HEK293T (cell line): ENCODE results near the gene TSEN2.

Experiments
- CTCF ChIA-PET: fragments of 350-600 bp; formaldehyde crosslinking; extraction: SDS; loops from one replicate; lab custom pipeline; 2021; ENCODE audit warnings: antibody characterized with exemption, inconsistent platforms; lab: Yijun Ruan, JAX
- POLR2A ChIA-PET: fragments of 350-600 bp; formaldehyde crosslinking; extraction: SDS; loops from one replicate; lab custom pipeline; 2020; ENCODE audit warnings: antibody characterized with exemption, inconsistent platforms; lab: Yijun Ruan, JAX
- DNase-seq: peaks from one replicate; pipeline ENCODE4 v3.0.0; 2012; ENCODE audit warnings: mixed read lengths; ENCODE audit errors: extremely low spot score
- ARNT ChIP-seq: fragments of 450-650 bp; IDR thresholded peaks from 2 replicates; pipeline ENCODE4 v1.6.1; 2017; ENCODE audit warnings: mild to moderate bottlenecking
- BHLHE40 ChIP-seq: fragments of 450-650 bp; IDR thresholded peaks from 2 replicates; pipeline ENCODE4 v1.6.1; 2016; ENCODE audit warnings: mild to moderate bottlenecking, moderate library complexity, borderline replicate concordance
- ELF4 ChIP-seq: fragments of 450-650 bp; IDR thresholded peaks from 2 replicates; pipeline ENCODE4 v1.6.1; 2017; ENCODE audit warnings: antibody characterized with exemption
- FOXA1 ChIP-seq: fragments of 450-650 bp; IDR thresholded peaks from 2 replicates; pipeline ENCODE4 v1.6.1; 2016; ENCODE audit warnings: mild to moderate bottlenecking
- FOXK2 ChIP-seq: fragments of 450-650 bp; IDR thresholded peaks from 2 replicates; pipeline ENCODE4 v1.6.1; 2016; ENCODE audit warnings: mild to moderate bottlenecking
- FOXM1 ChIP-seq: fragments of 450-650 bp; IDR thresholded peaks from 2 replicates; pipeline ENCODE4 v1.6.1; 2017; ENCODE audit warnings: mild to moderate bottlenecking, borderline replicate concordance
- HDGF ChIP-seq: fragments of 450-650 bp; IDR thresholded peaks from 2 replicates; pipeline ENCODE4 v1.6.1; 2017; ENCODE audit warnings: antibody characterized with exemption, borderline replicate concordance
- L3MBTL2 ChIP-seq: fragments of 450-650 bp; conservative IDR thresholded peaks from 2 replicates; pipeline ENCODE4 v1.6.1; 2016; ENCODE audit warnings: mild to moderate bottlenecking
- LEF1 ChIP-seq: fragments of 450-650 bp; IDR thresholded peaks from 2 replicates; pipeline ENCODE4 v1.6.1; 2017; ENCODE audit warnings: mild to moderate bottlenecking, borderline replicate concordance
- NFRKB ChIP-seq: fragments of 450-650 bp; IDR thresholded peaks from 2 replicates; pipeline ENCODE4 v1.6.1; 2016; ENCODE audit warnings: mild to moderate bottlenecking, moderate library complexity
- PKNOX1 ChIP-seq: fragments of 450-650 bp; IDR thresholded peaks from 2 replicates; pipeline ENCODE4 v1.6.1; 2016
- SUZ12 ChIP-seq: fragments of 450-650 bp; IDR thresholded peaks from 2 replicates; pipeline ENCODE4 v1.6.1; 2016; ENCODE audit warnings: mild to moderate bottlenecking
- TARDBP ChIP-seq: fragments of 450-650 bp; IDR thresholded peaks from 2 replicates; pipeline ENCODE4 v1.6.1; 2016
- ZNF384 ChIP-seq: fragments of 450-650 bp; IDR thresholded peaks from 2 replicates; pipeline ENCODE4 v1.6.1; 2016

The TSEN2 gene

GRCh38 chr3:12487786-12488185 lies 3.5 kb downstream of the TSEN2 start:
- ChIA-PET POLR2A (no interaction called here), CTCF (no interaction called here)
- TF ChIP-seq PKNOX1, result no peak

GRCh38 chr3:12489368-12489767 lies 5.1 kb downstream of the TSEN2 start:
- TF ChIP-seq ARNT (no peak), FOXM1 (no peak), NFRKB (no peak), ELF4 (no peak), BHLHE40 (no peak), HDGF (no peak), FOXK2 (no peak), L3MBTL2 (no peak), PKNOX1 (no peak), TARDBP (no peak), SUZ12 (no peak), ZNF384 (no peak)
- CTCF ChIA-PET, result no interaction called here

More at GRCh38 chr3:12487786-12488185, 3.5 kb downstream of the TSEN2 start:
- no peak for DNase-seq

GRCh38 chr3:12489832-12490231 lies 5.6 kb downstream of the TSEN2 start:
- POLR2A ChIA-PET, result no interaction called here

More at GRCh38 chr3:12489368-12489767, 5.1 kb downstream of the TSEN2 start:
- POLR2A ChIA-PET, result no interaction called here
- no peak for DNase-seq

GRCh38 chr3:12490547-12490946 lies 6.3 kb downstream of the TSEN2 start:
- ChIA-PET POLR2A (no interaction called here), CTCF (no interaction called here)

More at GRCh38 chr3:12489832-12490231, 5.6 kb downstream of the TSEN2 start:
- TF ChIP-seq ARNT, result no peak
- CTCF ChIA-PET, result no interaction called here
- no peak for DNase-seq

GRCh38 chr3:12495749-12496452 lies 11.6 kb downstream of the TSEN2 start:
- POLR2A ChIA-PET, result interaction anchor here (2.3 kb wide), 1 partner anchor 11 kb away, joined by 13 read pairs; the partner anchor contains the start of gene TSEN2
- CTCF ChIA-PET, result interaction anchor here (0.5 to 0.8 kb wide), 2 partner anchors 10 to 203 kb away, joined by 3 to 5 read pairs; no protein-coding TSS in a partner anchor
- TF ChIP-seq PKNOX1, result peak; percentile 30; the same call in 1 of the 2 replicates
- no peak for TF ChIP-seq NFRKB
- TF ChIP-seq ARNT, result no peak
- DNase-seq, result no peak

More at GRCh38 chr3:12490547-12490946, 6.3 kb downstream of the TSEN2 start:
- DNase-seq, result no peak
- TF ChIP-seq FOXM1, result no peak
- TF ChIP-seq NFRKB, result no peak
- TF ChIP-seq LEF1, result no peak
- TF ChIP-seq ARNT, result no peak

- ChIA-PET CTCF (interaction anchor here (0.5 kb wide), 1 partner anchor 202 kb away, joined by 3 read pairs; no protein-coding TSS in a partner anchor), POLR2A (interaction anchor here (2.3 kb wide), 1 partner anchor 12 kb away, joined by 13 read pairs; the partner anchor contains the start of gene TSEN2)
- no peak for DNase-seq
- TF ChIP-seq ELF4 (no peak), FOXK2 (no peak), L3MBTL2 (no peak), TARDBP (no peak), PKNOX1 (no peak), ZNF384 (no peak)
Measured at GRCh38 chr3:12496453-12496761, 12.1 kb downstream of the TSEN2 start.

- CTCF ChIA-PET, result no interaction called here
- POLR2A ChIA-PET, result no interaction called here
- no peak for TF ChIP-seq ARNT
- TF ChIP-seq BHLHE40, result no peak
- TF ChIP-seq FOXA1, result no peak
- TF ChIP-seq ZNF384, result no peak
- TF ChIP-seq LEF1, result no peak
- TF ChIP-seq ELF4, result no peak
- no peak for TF ChIP-seq PKNOX1
- TF ChIP-seq TARDBP, result no peak
- no peak for TF ChIP-seq NFRKB
- no peak for DNase-seq
Measured at GRCh38 chr3:12499474-12499873, 15.2 kb downstream of the TSEN2 start.
